Esophagus muscularis mucosa (tissue), 4 donors: ENCODE measurements around the gene OR2V1. TPM values are rescaled to one million over a fixed set of nuclear protein-coding genes. Genes with fewer than 3 reads are reported as not detected.

Experiments
- DNase-seq: peaks from one replicate; pipeline ENCODE4 v3.0.0-alpha.2; 2017; ENCODE audit errors: extremely low spot score
- H3K27ac ChIP-seq, 4 donors: fragments of 200-600 bp; sonication (generic); replicated peaks in 1 of 4; 1 replicate in 3 of 4; 2 replicates in 1 of 4; pipeline ENCODE4 v1.5.1; 2016 to 2019; ENCODE audit warnings: mild to moderate bottlenecking in 1 of 4
- H3K27me3 ChIP-seq, 4 donors: fragments of 200-600 bp; sonication (generic); one replicate each; pipeline versions ENCODE4 v1.5.1 to v1.6.0; 2016 to 2019
- H3K36me3 ChIP-seq, 4 donors: fragments of 200-600 bp; sonication (generic); one replicate each; pipeline ENCODE4 v1.5.1; 2016 to 2019
- H3K4me1 ChIP-seq, 4 donors: fragments of 200-600 bp; sonication (generic); one replicate each; pipeline ENCODE4 v1.5.1; 2016 to 2019
- H3K4me3 ChIP-seq, 4 donors: fragments of 200-600 bp; sonication (generic); 1 replicate in 2 of 4; 2 replicates in 2 of 4; pipeline ENCODE4 v1.5.1; 2016 to 2019; ENCODE audit warnings: mild to moderate bottlenecking in 4 of 4, moderate library complexity in 1 of 4
- H3K9me3 ChIP-seq, 4 donors: fragments of 200-600 bp; sonication (generic); 1 replicate in 3 of 4; 2 replicates in 1 of 4; pipeline ENCODE4 v1.5.1; 2016 to 2019
- CTCF ChIP-seq, 3 experiments: fragments of 200-600 bp in 2 of 3; fragments of 450-650 bp in 1 of 3; sonication (generic) in 2 of 3; IDR thresholded peaks; one replicate each; pipeline ENCODE4 v1.5.1; 2017 to 2019; ENCODE audit warnings: antibody characterized with exemption in 3 of 3, mild to moderate bottlenecking in 2 of 3, moderate library complexity in 1 of 3
- EP300 ChIP-seq: sonication (generic); formaldehyde crosslinking; IDR thresholded peaks from one replicate; pipeline ENCODE4 v1.6.1; 2017; ENCODE audit warnings: antibody characterized with exemption
- POLR2A ChIP-seq: fragments of 450-650 bp; IDR thresholded peaks from one replicate; pipeline ENCODE4 v1.6.1; 2017; ENCODE audit warnings: antibody characterized with exemption, moderate library complexity, mild to moderate bottlenecking, low read depth
- POLR2AphosphoS5 ChIP-seq, 2 donors: sonication (generic); formaldehyde crosslinking; IDR thresholded peaks; one replicate each; pipeline ENCODE4 v1.6.1; 2017; ENCODE audit warnings: antibody characterized with exemption in 2 of 2
- WGBS: methylation state at CpG from one replicate; pipeline ENCODE4 v1.1.5; 2018; 5-methylcytosine and 5-hydroxymethylcytosine counted together
- intact Hi-C: fragments of 100-400 bp; cut with DNase I; formaldehyde crosslinking; loops from one replicate; pipeline ENCODE4 v1.15.1; 2023
- total RNA-seq, 4 donors: library from RNA; depleted of rRNA; stranded (reverse); fragments of >200 nt; gene quantifications; one replicate each; pipeline versions ENCODE4 v1.1.0 to v1.2.1, GENCODE V29; 2016

OR2V1 gene
- total RNA-seq, 4 donors from 2014 or later = not detected

- TF ChIP-seq CTCF (IDR thresholded peaks at IDR 0.05) = peak in 1 of 3 experiments; percentile 34
- no peak for TF ChIP-seq POLR2A
- no peak overlapping the region for H3K27ac ChIP-seq
- WGBS = 11% methylated on average over 7 of the region's 11 CpGs
- H3K9me3 ChIP-seq = no peaks in the 10 kb centered on the region
- H3K27me3 ChIP-seq = peaks cover 7 to 98% (median 45%) of the 10 kb centered on the region in 4 donors
- intact Hi-C loops = no loop called here
- peaks cover 0 to 14% (median 7%) of the 10 kb centered on the region in 4 donors for H3K4me1 ChIP-seq
- no peak for DNase-seq
- no peaks in the 10 kb centered on the region for H3K36me3 ChIP-seq
- H3K4me3 ChIP-seq = no peak overlapping the region
Observed at GRCh38 chr5:181167814-181168488, 37.0 kb upstream of the OR2V1 start.

GRCh38 chr5:181166812-181167733, 36.1 kb upstream of the OR2V1 start:
- no peak overlapping the region for H3K4me3 ChIP-seq
- no peaks in the 10 kb centered on the region for H3K9me3 ChIP-seq
- intact Hi-C loops = no loop called here
- peaks cover 7 to 92% (median 39%) of the 10 kb centered on the region in 4 donors for H3K27me3 ChIP-seq
- H3K27ac ChIP-seq = no peak overlapping the region
- H3K36me3 ChIP-seq = no peaks in the 10 kb centered on the region
- peaks cover 0 to 10% (median 5%) of the 10 kb centered on the region in 4 donors for H3K4me1 ChIP-seq
- DNase-seq = no peak
- TF ChIP-seq EP300 (no peak), POLR2A (no peak), CTCF (IDR thresholded peaks at IDR 0.05) (no peak), POLR2AphosphoS5 (IDR thresholded peaks at IDR 0.05) (no peak)
- 72% methylated on average over 6 of the region's 6 CpGs for WGBS

- TF ChIP-seq POLR2AphosphoS5 (IDR thresholded peaks at IDR 0.05) = no peak
- no peak for TF ChIP-seq CTCF (IDR thresholded peaks at IDR 0.05)
- no peak for TF ChIP-seq EP300
- TF ChIP-seq POLR2A = no peak
- no peak for DNase-seq
- intact Hi-C loops = no loop called here
- no peak overlapping the region for H3K4me3 ChIP-seq
- WGBS = 14% methylated on average over 25 of the region's 52 CpGs
- no peaks in the 10 kb centered on the region for H3K9me3 ChIP-seq
- H3K27ac ChIP-seq = no peak overlapping the region
- H3K4me1 ChIP-seq = peaks cover 7 to 18% (median 17%) of the 10 kb centered on the region in 4 donors
- H3K27me3 ChIP-seq = peaks cover 0 to 68% (median 15%) of the 10 kb centered on the region in 4 donors
- no peaks in the 10 kb centered on the region for H3K36me3 ChIP-seq
Observed at GRCh38 chr5:181164076-181164952, 33.3 kb upstream of the OR2V1 start.

GRCh38 chr5:181163487-181164075, 32.6 kb upstream of the OR2V1 start:
- no peaks in the 10 kb centered on the region for H3K36me3 ChIP-seq
- H3K27ac ChIP-seq = no peak overlapping the region
- 48% methylated on average over 16 of the region's 16 CpGs for WGBS
- H3K9me3 ChIP-seq = no peaks in the 10 kb centered on the region
- H3K4me3 ChIP-seq = no peak overlapping the region
- peaks cover 0 to 61% (median 11%) of the 10 kb centered on the region in 4 donors for H3K27me3 ChIP-seq
- TF ChIP-seq CTCF (IDR thresholded peaks at IDR 0.05) (no peak), POLR2A (no peak), POLR2AphosphoS5 (IDR thresholded peaks at IDR 0.05) (no peak), EP300 (no peak)
- peaks cover 7 to 21% (median 19%) of the 10 kb centered on the region in 4 donors for H3K4me1 ChIP-seq
- intact Hi-C loops = no loop called here
- DNase-seq = no peak
